ENCODE measurements around the gene IFRD2.

DNA sequence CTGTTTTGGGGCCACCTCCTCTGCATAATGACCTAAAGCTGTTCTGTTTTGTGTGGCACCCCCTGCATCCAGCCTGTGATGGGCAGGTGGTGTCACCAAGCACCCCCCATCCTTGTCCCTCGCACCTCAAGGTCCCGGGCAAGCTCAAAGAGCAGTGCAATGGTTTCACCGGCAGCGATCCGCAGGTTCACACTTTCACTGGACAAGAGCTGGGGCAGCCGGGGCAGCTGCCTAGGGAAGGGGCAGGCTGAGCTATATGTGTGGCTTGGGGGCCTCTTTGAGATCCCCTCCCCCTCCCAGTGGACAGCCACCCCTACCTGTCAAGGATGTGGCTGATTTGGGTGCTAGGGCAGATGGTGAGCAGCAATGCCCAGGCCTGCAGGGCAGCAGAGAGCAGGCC lies 3.1 kb downstream of the IFRD2 start:
- TF ChIP-seq CTCF (IDR thresholded peaks at IDR 0.05) (no peak), POLR2A (IDR thresholded peaks at IDR 0.05) (no peak)

Measured in testis (tissue), 2 donors.